Measurements from ENCODE around the gene WDFY2.
A peak's percentile ranks its signal among the peaks of the same experiment; 100 is the strongest.
"Not testable (repeated sequence)": the region's sequence is repeated elsewhere in the genome, so short reads cannot be mapped to it uniquely, and the experiment has no call there.

The WDFY2 gene

GRCh38 chr13:51583875-51584730 is at the start of gene WDFY2:
TSS of gene WDFY2 (plus strand) at chr13:51584462. CDS start at chr13:51584688, 226 bp downstream.
- Mint-ChIP-seq H3K4me1 (ENCODE audit: low read depth) (peaks cover 54% of the 10 kb centered on the region), H3K27ac (peak within 1 kb of the TSS; percentile 90), H3K4me3 (peak within 1 kb of the TSS; percentile 93), H3K27me3 (no peaks in the 10 kb centered on the region), H3K36me3 (ENCODE audit: low read depth) (peaks cover 28% of the 10 kb centered on the region), H3K9me3 (no peaks in the 10 kb centered on the region)
- intact Hi-C loops (cut with micrococcal nuclease): loop anchor here (1.0 to 10.0 kb wide), 3 partner anchors 22 to 131 kb away; partner anchors contain the start of gene INTS6

- Mint-ChIP-seq H3K27me3 (peaks cover 6% of the 10 kb centered on the region), H3K4me1 (ENCODE audit: low read depth) (peaks cover 48% of the 10 kb centered on the region), H3K4me3 (no peak overlapping the region), H3K36me3 (ENCODE audit: low read depth) (no peaks in the 10 kb centered on the region), H3K27ac (no peak overlapping the region), H3K9me3 (no peaks in the 10 kb centered on the region)
- intact Hi-C loops (cut with micrococcal nuclease): loop anchor here (10.0 kb wide), 1 partner anchor 46 kb away; the partner anchor contains the start of gene WDFY2
Observed at GRCh38 chr13:51538591-51539179, 45.6 kb upstream of the WDFY2 start.

- H3K9me3 Mint-ChIP-seq: no peaks in the 10 kb centered on the region
- intact Hi-C loops (cut with micrococcal nuclease): loop anchor here (5.0 to 10.0 kb wide), 2 partner anchors 38 to 45 kb away; partner anchors contain the start of gene WDFY2
- H3K27ac Mint-ChIP-seq: no peak overlapping the region
- peaks cover 38% of the 10 kb centered on the region for H3K4me1 Mint-ChIP-seq (ENCODE audit: low read depth)
- H3K4me3 Mint-ChIP-seq: no peak overlapping the region
- H3K27me3 Mint-ChIP-seq: peaks cover 6% of the 10 kb centered on the region
- H3K36me3 Mint-ChIP-seq (ENCODE audit: low read depth): no peaks in the 10 kb centered on the region
Observed at GRCh38 chr13:51539887-51540286, 44.4 kb upstream of the WDFY2 start.

- intact Hi-C loops (cut with micrococcal nuclease): loop anchor here (5.0 kb wide), 1 partner anchor 39 kb away; no protein-coding TSS in a partner anchor
- Mint-ChIP-seq H3K4me3 (no peak overlapping the region), H3K4me1 (ENCODE audit: low read depth) (peaks cover 38% of the 10 kb centered on the region)
Observed at GRCh38 chr13:51541037-51541436, 43.2 kb upstream of the WDFY2 start.

GRCh38 chr13:51541809-51542258 is 42.4 kb upstream of the WDFY2 start:
- H3K4me3 Mint-ChIP-seq: no peak overlapping the region
- H3K36me3 Mint-ChIP-seq (ENCODE audit: low read depth): no peaks in the 10 kb centered on the region
- peaks cover 38% of the 10 kb centered on the region for H3K4me1 Mint-ChIP-seq (ENCODE audit: low read depth)
- no peak overlapping the region for H3K27ac Mint-ChIP-seq
- intact Hi-C loops (cut with micrococcal nuclease): loop anchor here (5.0 kb wide), 1 partner anchor 40 kb away; no protein-coding TSS in a partner anchor
- no peaks in the 10 kb centered on the region for H3K9me3 Mint-ChIP-seq
- H3K27me3 Mint-ChIP-seq: peaks cover 6% of the 10 kb centered on the region

More at GRCh38 chr13:51541037-51541436, 43.2 kb upstream of the WDFY2 start:
- no peaks in the 10 kb centered on the region for H3K36me3 Mint-ChIP-seq (ENCODE audit: low read depth)
- no peaks in the 10 kb centered on the region for H3K9me3 Mint-ChIP-seq
- H3K27ac Mint-ChIP-seq: no peak overlapping the region
- peaks cover 6% of the 10 kb centered on the region for H3K27me3 Mint-ChIP-seq

- Mint-ChIP-seq H3K4me3 (no peak overlapping the region), H3K27me3 (peaks cover 6% of the 10 kb centered on the region), H3K36me3 (ENCODE audit: low read depth) (no peaks in the 10 kb centered on the region), H3K4me1 (ENCODE audit: low read depth) (peaks cover 36% of the 10 kb centered on the region), H3K27ac (peak overlapping the region; percentile 23), H3K9me3 (no peaks in the 10 kb centered on the region)
- intact Hi-C loops (cut with micrococcal nuclease): loop anchor here (5.0 kb wide), 1 partner anchor 40 kb away; no protein-coding TSS in a partner anchor
Observed at GRCh38 chr13:51542346-51543242, 41.7 kb upstream of the WDFY2 start.

GRCh38 chr13:51545446-51545845 is 38.8 kb upstream of the WDFY2 start:
- H3K36me3 Mint-ChIP-seq (ENCODE audit: low read depth); intact Hi-C loops (cut with micrococcal nuclease); H3K27me3 Mint-ChIP-seq; H3K27ac Mint-ChIP-seq; H3K9me3 Mint-ChIP-seq; H3K4me3 Mint-ChIP-seq: not testable (repeated sequence)
- H3K4me1 Mint-ChIP-seq (ENCODE audit: low read depth): peaks cover 34% of the 10 kb centered on the region

- intact Hi-C loops (cut with micrococcal nuclease): no loop called here
Observed at GRCh38 chr13:51547425-51548176, 36.7 kb upstream of the WDFY2 start.

GRCh38 chr13:51549050-51549449 is 35.2 kb upstream of the WDFY2 start:
- intact Hi-C loops (cut with micrococcal nuclease): no loop called here
- H3K9me3 Mint-ChIP-seq: no peaks in the 10 kb centered on the region
- no peaks in the 10 kb centered on the region for H3K27me3 Mint-ChIP-seq
- peak overlapping the region; percentile 72 for H3K27ac Mint-ChIP-seq
- no peaks in the 10 kb centered on the region for H3K36me3 Mint-ChIP-seq (ENCODE audit: low read depth)
- H3K4me1 Mint-ChIP-seq (ENCODE audit: low read depth): peaks cover 39% of the 10 kb centered on the region
- H3K4me3 Mint-ChIP-seq: no peak overlapping the region

More at GRCh38 chr13:51547425-51548176, 36.7 kb upstream of the WDFY2 start:
- Mint-ChIP-seq H3K27me3 (peaks cover 2% of the 10 kb centered on the region), H3K4me3 (no peak overlapping the region), H3K9me3 (no peaks in the 10 kb centered on the region), H3K4me1 (ENCODE audit: low read depth) (peaks cover 43% of the 10 kb centered on the region), H3K27ac (no peak overlapping the region), H3K36me3 (ENCODE audit: low read depth) (no peaks in the 10 kb centered on the region)

- Mint-ChIP-seq H3K9me3 (no peaks in the 10 kb centered on the region), H3K27me3 (no peaks in the 10 kb centered on the region), H3K4me1 (ENCODE audit: low read depth) (peaks cover 39% of the 10 kb centered on the region), H3K36me3 (ENCODE audit: low read depth) (no peaks in the 10 kb centered on the region), H3K4me3 (no peak overlapping the region), H3K27ac (peak overlapping the region; percentile 72)
- intact Hi-C loops (cut with micrococcal nuclease): no loop called here
Observed at GRCh38 chr13:51549593-51549992, 34.7 kb upstream of the WDFY2 start.

GRCh38 chr13:51550151-51550550 is 34.1 kb upstream of the WDFY2 start:
- Mint-ChIP-seq H3K36me3 (ENCODE audit: low read depth) (no peaks in the 10 kb centered on the region), H3K9me3 (no peaks in the 10 kb centered on the region), H3K4me1 (ENCODE audit: low read depth) (peaks cover 42% of the 10 kb centered on the region), H3K27ac (peak overlapping the region; percentile 72), H3K4me3 (no peak overlapping the region), H3K27me3 (no peaks in the 10 kb centered on the region)
- intact Hi-C loops (cut with micrococcal nuclease): no loop called here

GRCh38 chr13:51551416-51551815 is 32.8 kb upstream of the WDFY2 start:
- H3K27ac Mint-ChIP-seq: peak overlapping the region; percentile 30
- H3K4me3 Mint-ChIP-seq: no peak overlapping the region
- H3K9me3 Mint-ChIP-seq: no peaks in the 10 kb centered on the region
- no peaks in the 10 kb centered on the region for H3K27me3 Mint-ChIP-seq
- H3K36me3 Mint-ChIP-seq (ENCODE audit: low read depth): no peaks in the 10 kb centered on the region
- intact Hi-C loops (cut with micrococcal nuclease): no loop called here
- H3K4me1 Mint-ChIP-seq (ENCODE audit: low read depth): peaks cover 46% of the 10 kb centered on the region

GRCh38 chr13:51552027-51552426 is 32.2 kb upstream of the WDFY2 start:
- Mint-ChIP-seq H3K9me3 (no peaks in the 10 kb centered on the region), H3K27ac (peak overlapping the region; percentile 30), H3K4me1 (ENCODE audit: low read depth) (peaks cover 53% of the 10 kb centered on the region), H3K27me3 (no peaks in the 10 kb centered on the region), H3K36me3 (ENCODE audit: low read depth) (no peaks in the 10 kb centered on the region), H3K4me3 (no peak overlapping the region)
- intact Hi-C loops (cut with micrococcal nuclease): no loop called here

Data from dendritic cell treated with granulocyte-macrophage colony-stimulating factor and Interleukin-4, amounts not matched to agents 40 ng/mL and 50 ng/mL, for 4 days (primary cell).